GM12891 (cell line): ENCODE measurements around the gene LDB2.

Experiments
- PAX5 ChIP-seq: IDR thresholded peaks from 2 replicates; pipeline ENCODE4 v1.6.1; 2011; ENCODE audit warnings: low read length, moderate library complexity, mild to moderate bottlenecking; ENCODE audit not compliant: insufficient read depth, severe bottlenecking
- POLR2A ChIP-seq: IDR thresholded peaks from 2 replicates; pipeline ENCODE4 v1.6.1; 2011; ENCODE audit warnings: low read depth, low read length, control low read depth
- POLR2AphosphoS5 ChIP-seq: IDR thresholded peaks from 2 replicates; pipeline ENCODE4 v1.6.1; 2011; ENCODE audit warnings: low read depth, low read length, control low read depth
- POU2F2 ChIP-seq: IDR thresholded peaks from 2 replicates; pipeline ENCODE4 v1.6.1; 2011; ENCODE audit warnings: low read depth, mild to moderate bottlenecking, control low read depth, low read length, moderate library complexity
- SPI1 ChIP-seq: IDR thresholded peaks from 2 replicates; pipeline ENCODE4 v1.6.1; 2011; ENCODE audit warnings: low read depth, low read length, control low read depth
- TAF1 ChIP-seq: IDR thresholded peaks from 2 replicates; pipeline ENCODE4 v1.6.1; 2011; ENCODE audit warnings: low read depth, low read length, control low read depth

GRCh38 chr4:16835597-16836247, 62.7 kb downstream of the LDB2 start:
- TF ChIP-seq POLR2AphosphoS5 (no peak), SPI1 (no peak), POLR2A (no peak), PAX5 (no peak), TAF1 (no peak), POU2F2 (no peak)
